ENCODE measurements around the gene RINL. TPM values are rescaled to one million over a fixed set of nuclear protein-coding genes. Genes with fewer than 3 reads are reported as not detected.
"Not testable (repeated sequence)": the region's sequence is repeated elsewhere in the genome, so short reads cannot be mapped to it uniquely, and the experiment has no call there.

The RINL gene
- total RNA-seq, 1 donor from 2014 or later = 4.1 TPM

DNA sequence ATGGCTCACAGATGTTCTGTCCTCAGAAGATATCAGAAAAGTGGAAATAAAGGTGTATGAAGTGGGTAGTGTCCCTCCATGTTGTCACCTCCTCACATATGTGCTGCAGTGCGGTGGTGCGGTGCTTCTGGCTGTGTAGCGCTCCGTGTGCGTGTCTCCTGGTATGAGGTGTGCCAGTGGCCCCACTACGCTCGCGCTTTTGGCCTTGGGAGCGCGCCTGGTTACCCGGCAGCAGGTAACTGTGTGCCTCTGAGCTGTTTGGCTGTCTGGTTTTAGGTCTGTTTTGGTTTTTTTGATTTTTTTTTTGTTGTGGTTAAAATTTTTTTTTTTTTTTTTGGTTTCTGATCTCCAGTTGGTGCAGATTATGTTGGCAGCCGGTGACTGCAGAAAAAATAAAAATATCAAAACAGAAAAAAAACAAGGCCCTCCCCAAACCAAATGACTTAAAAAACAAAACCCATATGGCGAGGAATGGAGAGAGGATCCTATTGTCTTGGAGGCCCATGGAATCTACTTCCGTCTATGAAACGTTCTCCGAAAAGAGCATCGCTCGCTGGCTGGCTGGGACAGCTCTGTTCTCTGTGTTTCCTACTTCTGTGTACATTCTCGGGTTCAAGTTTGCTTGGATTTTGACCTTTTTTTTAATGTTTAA is 36.2 kb downstream of the RINL start:
- intact Hi-C loops (cut with DNase I) = no loop called here
- ATAC-seq (no peak), DNase-seq (ENCODE audit: missing footprints) (no peak)

DNA sequence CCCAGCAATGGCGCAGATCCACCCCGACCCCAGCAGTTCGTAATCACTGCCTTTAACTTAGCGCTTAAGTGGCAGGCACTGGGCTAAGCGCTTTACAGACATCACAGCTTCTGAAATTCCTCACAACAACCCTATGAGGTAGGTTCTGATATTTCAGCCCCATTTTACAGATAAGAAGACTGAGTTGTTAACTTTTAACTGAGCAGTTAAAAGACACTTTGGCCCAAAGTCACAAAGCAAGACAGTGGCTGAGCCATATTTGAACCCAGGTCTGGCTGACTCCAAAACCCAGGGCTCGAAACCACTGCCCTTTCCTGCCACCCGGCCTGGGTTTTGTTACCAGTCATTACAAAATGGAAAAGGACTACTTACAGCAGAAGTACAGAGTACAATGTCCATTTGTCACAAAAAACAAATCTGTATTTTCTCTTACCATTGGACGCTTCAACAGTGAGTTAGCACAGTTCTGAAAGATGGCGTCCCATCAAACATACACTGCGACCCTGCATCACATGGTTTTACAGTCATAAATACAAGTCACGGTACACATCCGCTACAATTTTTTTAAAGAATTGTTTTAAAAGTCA is 36.8 kb downstream of the RINL start:
- no peak for ATAC-seq
- DNase-seq (ENCODE audit: missing footprints) = no peak
- intact Hi-C loops (cut with DNase I) = no loop called here

DNA sequence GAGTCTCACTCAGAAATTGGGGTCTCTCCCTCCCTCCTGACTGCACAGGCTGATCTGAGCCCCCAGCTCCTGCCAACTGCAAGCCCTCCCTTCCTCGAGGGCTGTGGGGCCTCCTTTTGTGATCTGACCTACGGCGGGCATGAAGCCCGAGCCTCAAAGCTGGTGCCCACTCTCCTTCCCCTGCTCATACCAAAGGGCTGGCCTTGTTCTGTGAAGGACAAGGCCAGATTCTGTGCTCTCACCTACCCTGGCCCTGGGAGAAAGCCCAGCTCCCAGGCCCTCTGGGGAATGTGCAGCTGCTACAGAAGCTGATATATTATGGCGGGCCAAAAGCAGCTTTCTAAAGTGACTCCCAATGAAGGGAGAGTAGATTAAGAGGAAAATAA is 37.5 kb downstream of the RINL start:
- no peak for ATAC-seq
- no peak for DNase-seq (ENCODE audit: missing footprints)
- intact Hi-C loops (cut with DNase I) = no loop called here

DNA sequence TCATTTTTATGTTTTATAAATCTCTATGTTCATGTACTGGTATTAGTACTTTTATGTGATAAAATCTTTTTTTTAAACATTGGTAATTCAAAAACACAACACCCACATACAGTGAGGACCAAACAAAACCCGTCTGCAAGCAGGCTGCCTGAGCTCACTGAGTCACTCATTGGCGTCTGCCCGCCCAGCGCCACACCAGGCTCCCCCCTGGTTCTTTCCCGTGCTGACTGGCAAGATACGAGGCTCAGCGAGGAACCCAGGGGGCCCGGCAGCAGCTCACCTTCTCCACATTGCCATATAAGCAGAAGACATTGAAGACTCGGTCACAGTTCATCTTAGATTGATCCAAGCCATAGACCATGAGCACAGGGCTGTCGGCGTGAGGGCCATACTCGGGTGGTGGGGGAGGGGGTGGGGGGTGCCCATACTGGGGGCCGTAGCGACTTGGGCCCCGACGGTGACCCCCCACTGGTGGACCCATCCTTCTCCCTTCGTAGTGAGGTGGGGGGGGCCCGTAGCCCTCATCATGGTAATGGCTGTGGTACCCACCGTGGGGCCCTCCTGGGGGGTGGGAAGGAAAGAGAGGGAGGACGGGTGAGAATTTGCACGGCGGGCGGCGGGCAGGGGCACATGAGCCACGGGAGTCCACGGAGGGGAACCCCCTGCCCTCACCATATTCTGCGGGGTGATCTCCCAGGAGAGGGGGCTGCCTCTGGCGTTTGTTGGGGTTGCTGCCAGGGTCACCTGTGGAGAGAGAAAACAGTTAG is 38.1 kb downstream of the RINL start:
- ATAC-seq = no peak
- DNase-seq (ENCODE audit: missing footprints) = no peak
- intact Hi-C loops (cut with DNase I) = no loop called here

DNA sequence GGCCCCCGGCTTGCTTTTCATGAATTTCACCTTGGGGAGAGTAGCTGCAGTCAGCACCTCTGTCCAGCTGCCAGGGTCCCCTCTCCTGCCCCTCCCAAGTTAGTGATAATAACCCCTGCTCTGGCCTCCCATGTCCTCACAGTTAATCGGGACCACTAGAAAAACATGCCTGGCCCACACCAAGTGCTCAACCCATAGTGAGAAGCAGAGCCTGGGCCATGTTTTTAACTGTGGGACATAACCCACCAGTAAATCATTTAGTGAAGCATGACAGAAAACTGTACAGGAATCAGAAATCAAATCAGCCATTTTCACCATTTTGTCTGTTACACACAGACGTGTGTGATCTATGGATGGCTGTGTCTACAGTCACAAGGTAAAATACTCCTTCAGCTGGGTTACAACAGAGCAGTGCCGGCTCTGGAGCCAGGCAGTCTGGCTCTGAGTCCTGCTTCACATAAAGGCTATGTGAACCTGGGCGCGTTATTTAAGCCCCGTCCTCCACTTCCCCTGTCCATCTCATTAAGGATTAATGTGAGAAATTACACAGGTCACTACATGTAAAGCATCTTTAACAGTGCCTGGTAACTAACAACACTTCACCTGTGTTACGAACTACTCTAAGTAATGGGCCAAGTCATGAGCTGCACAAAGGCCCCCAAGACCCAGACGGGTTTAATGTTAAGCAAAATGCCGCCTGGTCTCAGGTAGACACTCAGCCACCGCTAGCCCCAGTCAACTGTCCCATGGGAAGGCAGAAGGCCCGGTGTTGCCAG is 38.9 kb downstream of the RINL start:
- DNase-seq (ENCODE audit: missing footprints) (no peak), ATAC-seq (no peak)
- intact Hi-C loops (cut with DNase I) = no loop called here

DNA sequence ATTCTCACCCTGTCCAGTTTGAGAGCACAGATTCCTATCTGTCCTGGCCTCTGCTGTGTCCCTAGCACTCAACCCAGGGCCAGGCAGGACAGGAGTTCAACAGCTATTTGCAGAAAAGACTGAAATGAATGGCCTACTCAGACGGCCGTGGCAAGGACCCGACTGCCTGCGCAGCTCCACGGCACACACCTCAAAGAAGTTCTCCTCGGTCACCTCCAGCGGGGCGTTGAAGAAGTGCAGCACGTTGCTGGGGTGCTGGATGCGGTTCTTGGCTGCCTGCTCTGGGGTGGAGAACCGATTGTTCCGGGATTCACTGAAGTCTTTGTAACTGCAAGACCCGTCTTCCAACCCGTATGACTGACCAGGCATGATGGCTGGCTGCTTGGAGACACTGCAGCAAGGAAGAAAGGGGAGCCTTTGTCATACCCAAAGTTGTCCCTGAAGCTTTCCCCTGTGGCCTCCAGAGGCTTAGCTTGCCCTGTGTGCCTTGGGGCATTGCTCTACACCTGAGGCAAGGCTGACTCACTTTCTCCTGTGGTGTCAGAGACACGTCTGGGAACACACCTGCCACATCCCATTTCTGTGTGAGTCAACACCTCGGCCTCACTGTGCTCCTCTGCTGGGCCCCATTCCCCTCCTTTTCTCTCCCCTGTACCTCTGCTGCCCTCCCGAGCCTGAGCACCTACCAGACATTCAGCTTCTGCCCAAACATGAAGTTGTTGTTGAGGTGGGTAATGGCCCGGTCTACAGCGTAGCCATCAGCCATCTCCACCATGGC is 39.7 kb downstream of the RINL start:
- DNase-seq (ENCODE audit: missing footprints) (no peak), ATAC-seq (no peak)
- intact Hi-C loops (cut with DNase I) = no loop called here

DNA sequence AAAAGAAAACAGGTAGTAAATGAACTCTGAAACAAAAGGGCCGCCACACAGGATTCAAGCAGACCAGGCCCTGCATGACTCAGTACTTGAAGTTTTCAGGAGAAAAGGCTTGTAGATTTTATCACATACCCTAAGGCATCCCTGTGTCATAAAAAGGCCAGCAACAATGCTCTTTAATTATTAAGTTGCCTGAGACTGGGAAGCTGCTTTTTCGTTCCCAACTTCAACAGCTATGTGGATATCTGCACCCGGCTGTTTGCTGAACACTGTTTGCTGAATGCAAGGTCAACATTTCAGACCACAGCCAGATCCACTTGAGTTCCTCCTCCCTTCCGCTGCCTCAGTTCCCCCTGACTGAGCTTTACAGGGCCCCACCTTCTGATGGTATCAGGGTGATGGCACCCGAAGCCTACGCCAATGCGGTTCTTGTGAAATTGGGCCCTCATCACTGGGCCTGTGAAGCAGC is 40.4 kb downstream of the RINL start:
- ATAC-seq (no peak), DNase-seq (ENCODE audit: missing footprints) (no peak)
- intact Hi-C loops (cut with DNase I) = no loop called here

DNA sequence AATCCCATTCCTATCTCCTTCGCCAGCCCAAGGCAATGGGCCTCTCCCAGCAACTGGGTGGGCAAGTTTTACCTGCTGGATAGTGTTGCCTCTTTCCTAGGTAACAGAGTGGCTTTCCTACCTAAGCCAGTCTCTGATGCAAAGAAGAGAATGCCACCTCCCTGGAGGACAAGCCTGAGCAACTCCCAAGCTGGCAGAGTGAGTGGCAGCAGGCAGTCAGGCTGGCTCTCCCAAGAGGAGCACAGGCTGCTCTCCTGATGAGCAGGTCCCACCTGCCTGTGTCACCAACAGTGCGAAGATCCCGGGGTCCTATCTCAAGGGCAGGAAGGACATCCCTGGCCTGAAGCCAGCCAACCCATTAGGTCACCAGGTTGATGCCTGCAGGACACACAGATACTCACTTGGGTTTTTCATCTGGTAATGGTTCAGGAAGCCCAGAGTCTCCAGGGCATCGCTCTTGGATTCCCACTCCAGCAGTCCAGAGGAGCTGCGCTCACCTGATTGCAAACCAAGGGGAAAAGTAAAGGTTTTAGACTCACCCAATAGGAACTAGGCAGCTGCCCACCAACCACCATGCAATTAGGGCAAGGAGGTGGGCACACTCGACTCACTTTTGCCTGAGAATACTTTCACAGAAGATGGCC is 41.0 kb downstream of the RINL start:
- DNase-seq (ENCODE audit: missing footprints) = no peak
- no peak for ATAC-seq
- intact Hi-C loops (cut with DNase I) = no loop called here

DNA sequence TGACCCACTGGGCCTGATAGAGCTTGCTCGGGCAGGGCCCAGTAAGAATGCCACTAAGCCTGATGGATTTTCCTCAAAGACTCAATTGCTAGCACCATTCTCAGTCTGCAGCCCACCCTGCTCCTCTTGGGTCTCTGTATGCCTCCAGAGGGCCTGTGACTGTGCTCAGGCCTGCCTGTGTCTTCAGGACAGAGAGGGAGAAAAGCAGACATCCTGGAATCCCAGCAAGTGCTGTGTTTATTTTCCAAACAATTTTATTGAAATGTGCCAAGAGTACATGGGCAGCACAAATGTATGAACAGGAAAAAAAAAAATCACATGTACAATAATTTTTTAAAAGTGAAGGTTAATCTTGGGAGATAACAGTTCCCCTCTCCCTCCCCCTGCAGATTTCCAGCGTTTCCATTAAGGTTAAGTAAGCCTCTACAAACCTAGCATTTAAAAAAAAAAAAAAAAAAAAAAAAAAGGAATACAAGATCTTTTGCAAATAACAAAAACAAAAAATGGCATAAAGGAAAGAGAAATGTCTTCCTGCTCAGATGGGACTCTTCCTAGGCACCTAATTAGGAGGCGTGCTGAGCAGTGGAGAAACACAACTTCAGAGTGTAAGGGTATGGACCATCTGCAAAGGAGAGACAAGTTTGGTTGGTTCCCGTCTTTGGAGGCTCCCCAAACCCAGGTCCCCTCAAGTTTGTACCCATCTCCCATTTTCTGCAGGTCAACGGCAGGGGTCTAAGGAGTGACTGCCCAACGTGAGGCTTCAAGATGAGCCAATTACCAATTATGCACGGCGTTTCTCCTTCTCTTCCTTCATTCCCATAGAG is 41.7 kb downstream of the RINL start:
- intact Hi-C loops (cut with DNase I) = no loop called here
- no peak for DNase-seq (ENCODE audit: missing footprints)
- ATAC-seq = no peak

DNA sequence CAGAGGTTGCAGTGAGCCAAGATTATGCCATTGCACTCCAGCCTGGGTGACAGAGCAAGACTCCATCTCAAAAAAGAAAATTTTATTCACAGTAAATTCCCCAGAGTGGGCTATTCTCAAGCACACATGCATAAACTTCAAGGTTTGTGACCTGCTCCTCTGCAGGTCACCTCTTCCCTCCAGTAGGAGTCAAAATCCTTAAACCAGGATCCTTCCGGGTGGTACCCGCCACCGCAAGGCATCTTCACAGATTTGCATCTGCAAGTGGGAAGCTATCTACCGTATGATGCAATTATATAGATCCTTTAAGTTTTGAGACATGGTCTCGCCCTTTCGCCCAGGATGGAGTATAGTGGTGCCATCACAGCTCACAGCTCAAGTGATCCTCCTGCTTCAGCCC is 43.5 kb downstream of the RINL start:
- no peak for ATAC-seq
- DNase-seq (ENCODE audit: missing footprints) = no peak
- intact Hi-C loops (cut with DNase I) = loop anchor here (5.0 kb wide), 1 partner anchor 102 kb away; no protein-coding TSS in a partner anchor

DNA sequence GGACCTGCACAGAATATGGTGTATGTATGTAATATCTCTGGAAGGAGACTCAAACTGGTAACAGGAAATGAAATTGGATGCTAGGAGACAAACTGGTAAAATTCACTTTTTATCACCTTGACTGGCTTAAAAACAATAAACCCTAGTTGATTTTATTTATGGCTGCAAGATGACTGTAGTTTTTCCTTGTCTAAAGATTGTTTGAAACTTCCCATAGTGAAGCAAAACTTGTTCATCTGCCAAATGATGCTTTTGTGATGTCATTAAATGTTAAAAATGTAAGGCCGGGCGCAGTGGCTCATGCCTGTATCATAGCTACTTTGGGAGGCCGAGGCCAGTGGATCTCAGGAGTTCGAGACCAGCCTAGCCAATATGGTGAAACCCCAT is 44.0 kb downstream of the RINL start:
- DNase-seq (ENCODE audit: missing footprints) = no peak
- intact Hi-C loops (cut with DNase I) = loop anchor here (5.0 kb wide), 1 partner anchor 102 kb away; no protein-coding TSS in a partner anchor

DNA sequence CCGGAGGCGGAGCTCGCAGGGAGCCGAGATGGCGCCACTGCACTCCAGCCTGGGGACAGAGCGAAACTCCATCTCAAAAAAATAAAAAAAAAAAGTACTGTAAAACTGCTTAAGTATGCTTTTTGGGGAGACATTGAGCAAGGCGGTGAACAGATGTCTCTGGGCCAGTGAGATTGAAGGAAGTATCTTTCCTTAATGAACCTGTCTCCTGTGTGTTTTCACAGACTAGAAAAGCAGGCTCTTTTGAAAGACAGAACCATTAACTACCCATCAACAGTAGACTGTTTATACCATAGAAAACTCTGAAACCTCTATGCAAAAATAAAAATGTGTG is 45.0 kb downstream of the RINL start:
- ATAC-seq (no peak), DNase-seq (ENCODE audit: missing footprints) (no peak)
- intact Hi-C loops (cut with DNase I) = loop anchor here (5.0 kb wide), 1 partner anchor 101 kb away; no protein-coding TSS in a partner anchor

More for the DNA sequence above, 44.0 kb downstream of the RINL start:
- ATAC-seq = no peak

DNA sequence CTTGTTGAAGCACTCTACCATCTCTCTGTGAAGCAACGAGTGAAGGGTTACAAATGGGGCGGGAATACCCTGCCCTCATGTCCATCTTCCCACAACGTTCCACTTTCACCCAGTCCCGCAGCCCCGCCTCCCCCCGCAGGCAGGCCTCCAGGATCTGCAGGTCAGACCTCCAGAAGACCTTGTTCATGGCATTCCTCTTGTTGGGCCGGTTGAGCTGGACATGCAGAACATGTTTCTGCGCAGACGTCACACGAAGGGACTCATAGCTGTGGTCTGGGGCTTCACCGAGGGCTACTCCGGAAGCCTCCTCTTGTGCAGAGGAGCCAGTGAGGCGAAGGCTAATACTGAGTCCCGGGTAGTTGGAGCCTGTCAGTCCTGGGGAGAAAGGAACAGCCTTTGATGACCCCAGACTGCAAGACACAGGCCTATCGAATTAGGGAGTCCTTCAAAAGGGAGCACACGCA is 46.9 kb downstream of the RINL start:
- intact Hi-C loops (cut with DNase I) = loop anchor here (1.0 to 5.0 kb wide), 3 partner anchors 19 to 180 kb away; no protein-coding TSS in a partner anchor
- DNase-seq (ENCODE audit: missing footprints) (peak; percentile 86), ATAC-seq (peak; percentile 67)

DNA sequence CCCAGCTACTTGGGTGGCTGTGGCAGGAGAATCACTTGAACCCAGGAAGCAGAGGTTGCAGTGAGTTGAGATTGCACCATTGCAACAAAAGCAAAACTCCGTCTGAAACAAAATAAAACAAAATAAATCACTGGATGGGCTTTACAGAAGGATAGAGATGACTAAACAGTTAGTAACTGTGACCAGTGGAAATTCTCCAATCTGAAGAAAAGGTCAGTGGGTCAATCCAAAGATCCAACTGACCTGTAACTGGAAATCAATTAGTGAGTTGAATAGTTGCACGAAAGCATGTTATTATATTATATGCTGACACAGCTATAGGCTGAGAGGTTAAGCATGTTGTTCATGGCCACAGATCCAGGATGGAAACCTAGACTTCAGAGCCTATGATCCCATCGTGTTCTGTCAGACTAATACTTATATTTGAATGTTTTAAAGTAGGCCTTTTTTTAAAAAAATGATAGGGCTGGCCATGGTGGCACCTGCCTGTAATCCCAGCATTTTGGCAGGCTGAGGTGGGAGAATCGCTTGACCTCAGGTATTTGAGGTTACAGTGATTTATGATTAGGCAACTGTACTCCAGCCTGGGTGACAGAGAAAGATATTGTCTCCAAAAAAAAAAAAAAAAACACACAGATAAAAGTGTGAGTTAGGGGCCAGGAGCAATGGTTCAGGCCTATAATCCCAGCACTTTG is 47.9 kb downstream of the RINL start:
- ATAC-seq (no peak), DNase-seq (ENCODE audit: missing footprints) (no peak)
- intact Hi-C loops (cut with DNase I) = loop anchor here (2.0 to 5.0 kb wide), 2 partner anchors 98 to 179 kb away; no protein-coding TSS in a partner anchor

DNA sequence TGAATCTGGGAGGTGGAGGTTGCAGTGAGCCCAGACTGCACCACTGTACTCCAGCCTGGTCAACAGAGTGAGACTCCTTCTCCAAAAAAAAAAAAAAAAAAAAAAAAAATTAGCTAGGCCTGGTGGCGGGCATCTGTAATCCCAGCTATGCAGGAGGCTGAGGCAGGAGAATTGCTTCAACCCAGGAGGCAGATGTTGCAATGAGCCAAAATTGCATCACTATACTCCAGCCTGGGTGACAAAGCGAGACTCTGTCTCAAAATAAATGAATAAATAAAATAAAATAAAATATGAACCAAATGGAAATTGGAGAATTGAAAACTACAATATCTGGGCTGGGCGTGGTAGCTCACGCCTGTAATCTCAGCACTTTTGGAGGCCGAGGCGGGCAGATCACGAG is 48.9 kb downstream of the RINL start:
- ATAC-seq; intact Hi-C loops (cut with DNase I); DNase-seq (ENCODE audit: missing footprints): not testable (repeated sequence)

DNA sequence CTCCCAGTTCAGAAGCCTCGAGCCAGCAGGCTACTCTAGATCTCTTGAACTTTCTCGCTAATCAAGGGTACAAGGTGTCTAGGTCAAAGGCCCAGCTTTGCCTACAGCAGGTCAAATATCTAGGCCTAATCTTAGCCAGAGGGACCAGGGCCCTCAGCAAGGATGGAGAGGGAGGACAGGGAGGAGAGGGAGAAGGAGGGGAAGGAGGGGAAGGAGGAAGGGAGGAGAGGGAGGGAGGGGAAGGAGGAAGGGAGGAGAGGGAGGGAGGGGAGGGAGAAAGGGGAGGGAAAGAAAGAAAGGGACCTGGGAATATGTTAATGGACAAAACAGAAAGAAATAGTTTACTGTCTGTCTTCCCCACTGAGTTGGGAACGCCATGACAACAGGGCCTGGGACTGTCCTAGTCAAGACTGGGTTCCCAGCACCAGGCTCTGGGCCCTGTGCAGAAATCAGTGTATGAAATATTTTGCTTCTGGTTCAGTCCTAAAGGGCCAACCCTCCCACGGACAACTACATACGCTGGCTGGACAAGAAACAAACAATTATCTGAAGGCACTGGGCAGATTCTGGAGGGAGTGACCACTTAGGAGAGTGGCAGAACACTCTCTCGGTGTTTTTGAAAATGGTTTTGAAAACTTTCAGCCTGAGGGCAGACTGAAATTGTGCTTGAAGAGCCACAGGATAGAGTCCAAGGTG is 51.1 kb downstream of the RINL start:
- ATAC-seq (no peak), DNase-seq (ENCODE audit: missing footprints) (no peak)
- intact Hi-C loops (cut with DNase I) = no loop called here

Measured in Right ventricle myocardium inferior (tissue), 1 donor.